HG02642 (cell line): ENCODE data around the gene LEF1.
"Not testable (repeated sequence)": the region's sequence is repeated elsewhere in the genome, so short reads cannot be mapped to it uniquely, and the experiment has no call there.

ENCODE experiments used
- ATAC-seq: cut with Tn5 transposase; IDR thresholded peaks from one replicate; pipeline ENCODE4 v1.9.1; 2021; ENCODE audit warnings: mild to moderate bottlenecking; ENCODE audit not compliant: unreplicated experiment, poor library complexity

The LEF1 gene

GRCh38 chr4:108045687-108046024, 123.1 kb downstream of the LEF1 start:
- no peak for ATAC-seq

GRCh38 chr4:108044951-108045686, 123.6 kb downstream of the LEF1 start:
- ATAC-seq = no peak

GRCh38 chr4:108043526-108043925, 125.2 kb downstream of the LEF1 start:
- ATAC-seq = no peak

- ATAC-seq = no peak
Measured at GRCh38 chr4:108042927-108043326, 125.8 kb downstream of the LEF1 start.

GRCh38 chr4:108037884-108038283, 130.8 kb downstream of the LEF1 start:
- no peak for ATAC-seq

- ATAC-seq = peak; percentile 98
Measured at GRCh38 chr4:108036213-108036612, 132.5 kb downstream of the LEF1 start.

GRCh38 chr4:108035691-108036090, 133.0 kb downstream of the LEF1 start:
- ATAC-seq = peak; percentile 28

- no peak for ATAC-seq
Measured at GRCh38 chr4:108034565-108034964, 134.2 kb downstream of the LEF1 start.

- no peak for ATAC-seq
Measured at GRCh38 chr4:108033348-108033747, 135.4 kb downstream of the LEF1 start.

- ATAC-seq = no peak
Measured at GRCh38 chr4:108031427-108032083, 137.2 kb downstream of the LEF1 start.

- ATAC-seq = peak; percentile 95
Measured at GRCh38 chr4:108030332-108030731, 138.4 kb downstream of the LEF1 start.

- no peak for ATAC-seq
Measured at GRCh38 chr4:108029731-108030130, 139.0 kb downstream of the LEF1 start.

- no peak for ATAC-seq
Measured at GRCh38 chr4:108029016-108029720, 139.6 kb downstream of the LEF1 start.

- no peak for ATAC-seq
Measured at GRCh38 chr4:108024878-108025165, 143.9 kb downstream of the LEF1 start.

- ATAC-seq = no peak
Measured at GRCh38 chr4:108024085-108024877, 144.5 kb downstream of the LEF1 start.

GRCh38 chr4:108018884-108019187, 149.9 kb downstream of the LEF1 start:
- no peak for ATAC-seq

- peak; percentile 72 for ATAC-seq
Measured at GRCh38 chr4:108018040-108018883, 150.5 kb downstream of the LEF1 start.

GRCh38 chr4:108013955-108014354, 154.8 kb downstream of the LEF1 start:
- ATAC-seq = no peak

- no peak for ATAC-seq
Measured at GRCh38 chr4:108013327-108013726, 155.4 kb downstream of the LEF1 start.

GRCh38 chr4:108012382-108012781, 156.3 kb downstream of the LEF1 start:
- ATAC-seq = not testable (repeated sequence)
